Adrenal gland (tissue), 12 donors: ENCODE measurements around the gene HMCN2. TPM values are rescaled to one million over a fixed set of nuclear protein-coding genes. Genes with fewer than 3 reads are reported as not detected.
"Not testable (repeated sequence)": the region's sequence is repeated elsewhere in the genome, so short reads cannot be mapped to it uniquely, and the experiment has no call there.

Experiments
- DNase-seq, 7 donors: peaks; one replicate each; pipeline ENCODE4 v3.0.0-alpha.2; 2019 to 2020
- H3K27ac ChIP-seq, 5 donors: fragments of 200-600 bp; sonication (generic) in 4 of 5; 1 replicate in 3 of 5; 2 replicates in 2 of 5; pipeline versions ENCODE4 v1.5.1 to v1.8.0; 2016 to 2020; ENCODE audit warnings: mild to moderate bottlenecking in 1 of 5
- H3K27me3 ChIP-seq: fragments of 200-600 bp; 2 replicates; pipeline ENCODE4 v1.8.0; 2021
- H3K36me3 ChIP-seq, 2 donors: fragments of 200-600 bp; replicated peaks in 1 of 2; 1 replicate in 1 of 2; 2 replicates in 1 of 2; pipeline versions ENCODE4 v1.5.1 to v1.8.0; 2018 to 2022
- H3K4me1 ChIP-seq, 2 donors: fragments of 200-600 bp; replicated peaks in 1 of 2; 1 replicate in 1 of 2; 2 replicates in 1 of 2; pipeline versions ENCODE4 v1.5.1 to v1.8.0; 2018 to 2021
- H3K4me3 ChIP-seq, 4 donors: fragments of 200-600 bp; sonication (generic) in 3 of 4; one replicate each; pipeline ENCODE4 v1.5.1; 2016 to 2018
- H3K9me3 ChIP-seq, 3 donors: fragments of 200-600 bp; sonication (generic) in 1 of 3; replicated peaks in 1 of 3; 1 replicate in 2 of 3; 2 replicates in 1 of 3; pipeline versions ENCODE4 v1.5.1 to v1.8.0; 2016 to 2021
- POLR2A ChIP-seq, 2 donors: fragments of 450-650 bp; IDR thresholded peaks; one replicate each; pipeline ENCODE4 v1.6.1; 2017; ENCODE audit warnings: antibody characterized with exemption in 2 of 2, mild to moderate bottlenecking in 2 of 2, moderate library complexity in 1 of 2
- WGBS, 4 donors: extraction: QIAGEN DNeasy Blood & Tissue Kit in 2 of 4; methylation state at CpG; one replicate each; pipeline versions ENCODE4 v1.1.5 to v1.1.7; 2013 to 2017; 5-methylcytosine and 5-hydroxymethylcytosine counted together
- intact Hi-C, 2 donors: fragments of 100-400 bp; cut with DNase I; formaldehyde crosslinking; loops; one replicate each; pipeline versions ENCODE4 v1.14.1 to v1.15.0; 2022 to 2023
- polyA plus RNA-seq, 3 donors: library from polyadenylated mRNA; stranded (reverse); fragments of 200-250 nt in 2 of 3; fragments of 350-450 nt in 1 of 3; fragmentation: Illumina TruSeq in 1 of 3; extraction: RNeasy Lipid Tissue Mini Kit (QIAGEN cat#74804) in 1 of 3; gene quantifications; one replicate each; pipeline ENCODE4 v1.2.3, GENCODE V29; 2013 to 2014
- total RNA-seq, 9 donors: library from RNA; depleted of rRNA in 4 of 9; stranded (reverse); fragments of >200 nt in 4 of 9; fragments of 120-200 nt in 1 of 9; fragmentation: NEBNext Ultra II Directional in 1 of 9; extraction: Animal tissue kit (Norgen Biotek cat#: 25700) in 1 of 9; gene quantifications; one replicate each; pipeline versions ENCODE4 v1.1.0 to v1.2.4, GENCODE V29; 2013 to 2023
- TF ChIP-seq, protein P1 (sequence below), 6 experiments: fragments of 450-650 bp in 4 of 6; fragments of 200-600 bp in 2 of 6; sonication (generic) in 1 of 6; IDR thresholded peaks; 1 replicate in 5 of 6; 2 replicates in 1 of 6; pipeline versions ENCODE4 v1.5.1 to v1.8.0; 2016 to 2021; ENCODE audit warnings: antibody characterized with exemption in 6 of 6, mild to moderate bottlenecking in 2 of 6, moderate library complexity in 1 of 6
- donor health status: healthy with polysubstance abuse.
- donor health status: Bipolar disorder and iron deficiency.
- donor health status: DM: yes; HTN: yes; CAD: no.
- donor health status: DM: no; HTN: no; CAD: no.
- donor health status: DM: no; HTN: no; CAD: no.
- donor health status: DM: yes; HTN: yes; CAD: no.

Gene HMCN2
- total and polyA plus RNA-seq, 12 donors: 0.05 to 25.8 (median 0.42) TPM; not detected in 1

DNA sequence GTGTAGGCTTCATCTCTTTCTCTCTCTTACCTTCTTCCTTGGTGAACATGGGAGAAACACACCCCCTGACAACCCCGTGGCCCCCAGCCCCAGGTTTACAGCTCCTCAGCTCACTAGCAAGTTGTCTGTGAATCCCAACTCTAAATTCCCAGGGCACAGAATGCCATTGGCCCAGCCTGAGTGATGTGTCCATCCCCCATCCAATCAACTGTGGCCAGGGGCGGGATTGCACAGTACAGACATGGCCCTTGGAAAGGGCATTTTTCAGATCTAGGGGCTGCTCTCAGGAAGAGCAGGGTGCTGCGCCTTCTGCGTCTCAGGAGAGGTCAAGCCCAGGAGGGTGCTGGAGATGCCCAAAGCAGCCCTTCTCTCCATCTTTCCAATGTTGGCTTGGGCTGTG is 131.0 kb downstream of the HMCN2 start:
- H3K4me3 ChIP-seq: no peak overlapping the region
- H3K27me3 ChIP-seq: no peaks in the 10 kb centered on the region
- TF ChIP-seq, protein P1, sequence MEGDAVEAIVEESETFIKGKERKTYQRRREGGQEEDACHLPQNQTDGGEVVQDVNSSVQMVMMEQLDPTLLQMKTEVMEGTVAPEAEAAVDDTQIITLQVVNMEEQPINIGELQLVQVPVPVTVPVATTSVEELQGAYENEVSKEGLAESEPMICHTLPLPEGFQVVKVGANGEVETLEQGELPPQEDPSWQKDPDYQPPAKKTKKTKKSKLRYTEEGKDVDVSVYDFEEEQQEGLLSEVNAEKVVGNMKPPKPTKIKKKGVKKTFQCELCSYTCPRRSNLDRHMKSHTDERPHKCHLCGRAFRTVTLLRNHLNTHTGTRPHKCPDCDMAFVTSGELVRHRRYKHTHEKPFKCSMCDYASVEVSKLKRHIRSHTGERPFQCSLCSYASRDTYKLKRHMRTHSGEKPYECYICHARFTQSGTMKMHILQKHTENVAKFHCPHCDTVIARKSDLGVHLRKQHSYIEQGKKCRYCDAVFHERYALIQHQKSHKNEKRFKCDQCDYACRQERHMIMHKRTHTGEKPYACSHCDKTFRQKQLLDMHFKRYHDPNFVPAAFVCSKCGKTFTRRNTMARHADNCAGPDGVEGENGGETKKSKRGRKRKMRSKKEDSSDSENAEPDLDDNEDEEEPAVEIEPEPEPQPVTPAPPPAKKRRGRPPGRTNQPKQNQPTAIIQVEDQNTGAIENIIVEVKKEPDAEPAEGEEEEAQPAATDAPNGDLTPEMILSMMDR (IDR thresholded peaks at IDR 0.05): no peak
- no peak for TF ChIP-seq POLR2A (IDR thresholded peaks at IDR 0.05)
- no peaks in the 10 kb centered on the region for H3K4me1 ChIP-seq
- no peak for DNase-seq
- no peak overlapping the region for H3K27ac ChIP-seq
- H3K9me3 ChIP-seq: no peaks in the 10 kb centered on the region
- intact Hi-C loops: no loop called here
- no peaks in the 10 kb centered on the region for H3K36me3 ChIP-seq
- WGBS, 4 donors: 90 to 100% (median 95%) methylated on average over 1 to 4 of the region's 4 CpGs

DNA sequence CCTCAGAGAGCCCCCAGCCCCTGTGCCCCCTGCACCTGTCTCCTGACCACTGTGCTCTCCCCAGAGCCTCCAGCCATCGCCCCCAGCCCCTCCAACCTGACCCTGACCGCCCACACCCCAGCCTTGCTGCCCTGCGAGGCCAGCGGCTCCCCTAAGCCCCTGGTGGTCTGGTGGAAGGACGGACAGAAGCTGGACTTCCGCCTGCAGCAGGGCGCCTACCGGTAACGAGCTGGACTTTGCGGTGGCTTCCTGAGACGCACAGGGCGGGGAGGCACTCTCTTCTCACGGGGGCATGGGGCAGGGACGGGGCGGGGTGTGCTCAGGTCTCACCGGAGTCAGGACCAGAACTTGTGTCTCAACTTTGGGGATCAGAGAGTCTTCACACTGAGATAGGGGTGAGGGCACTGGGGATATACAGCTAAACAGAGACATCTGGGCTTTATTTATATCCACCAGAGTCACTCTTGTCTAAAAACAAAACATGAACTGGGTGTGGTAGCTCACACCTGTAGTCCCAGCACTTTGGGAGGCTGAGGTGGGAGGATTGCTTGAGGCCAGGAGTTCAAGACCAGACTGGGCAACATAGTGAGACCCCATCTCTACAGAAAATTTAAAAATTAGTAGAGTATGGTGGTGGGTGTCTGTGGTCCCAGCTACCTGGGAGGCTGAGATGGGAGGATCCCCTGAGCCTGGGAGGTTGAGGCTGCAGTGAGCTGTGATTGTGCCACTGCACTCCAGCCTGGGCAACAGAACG is 133.1 kb downstream of the HMCN2 start:
- Histone ChIP-seq H3K9me3 (no peaks in the 10 kb centered on the region), H3K4me1 (no peaks in the 10 kb centered on the region), H3K27ac (no peak overlapping the region), H3K36me3 (no peaks in the 10 kb centered on the region), H3K27me3 (no peaks in the 10 kb centered on the region), H3K4me3 (no peak overlapping the region)
- intact Hi-C loops: no loop called here
- no peak for TF ChIP-seq POLR2A (IDR thresholded peaks at IDR 0.05)
- TF ChIP-seq, protein P1 (IDR thresholded peaks at IDR 0.05): no peak
- 78 to 85% (median 79%) methylated on average over 6 to 17 of the region's 17 CpGs for WGBS, 4 donors
- no peak for DNase-seq

DNA sequence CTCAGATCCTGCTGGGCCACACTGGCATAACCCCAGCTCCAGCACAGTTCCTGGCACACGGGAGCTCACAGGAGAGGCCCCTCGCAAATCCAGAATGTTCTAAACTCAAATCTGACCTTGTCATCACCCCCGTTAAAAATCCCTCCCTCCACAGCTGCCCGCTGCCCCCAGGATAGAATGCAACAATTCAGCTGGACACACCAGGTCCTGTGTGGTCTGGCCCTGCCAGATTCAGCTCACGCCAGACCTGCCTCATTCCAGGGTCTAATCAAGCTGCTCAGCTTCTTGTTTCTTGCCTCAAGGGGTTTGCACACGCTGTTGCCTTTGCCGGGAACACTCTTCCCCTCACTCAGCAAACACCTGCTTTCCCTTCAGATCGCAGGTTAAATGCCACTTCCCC is 134.2 kb downstream of the HMCN2 start:
- WGBS, 4 donors: 72 to 82% (median 75%) methylated on average over 5 to 8 of the region's 8 CpGs
- H3K27ac ChIP-seq: no peak overlapping the region
- intact Hi-C loops: no loop called here
- no peaks in the 10 kb centered on the region for H3K9me3 ChIP-seq
- no peaks in the 10 kb centered on the region for H3K27me3 ChIP-seq
- no peaks in the 10 kb centered on the region for H3K4me1 ChIP-seq
- TF ChIP-seq, protein P1 (IDR thresholded peaks at IDR 0.05): no peak
- TF ChIP-seq POLR2A (IDR thresholded peaks at IDR 0.05): no peak
- DNase-seq: no peak
- H3K4me3 ChIP-seq: no peak overlapping the region
- no peaks in the 10 kb centered on the region for H3K36me3 ChIP-seq

DNA sequence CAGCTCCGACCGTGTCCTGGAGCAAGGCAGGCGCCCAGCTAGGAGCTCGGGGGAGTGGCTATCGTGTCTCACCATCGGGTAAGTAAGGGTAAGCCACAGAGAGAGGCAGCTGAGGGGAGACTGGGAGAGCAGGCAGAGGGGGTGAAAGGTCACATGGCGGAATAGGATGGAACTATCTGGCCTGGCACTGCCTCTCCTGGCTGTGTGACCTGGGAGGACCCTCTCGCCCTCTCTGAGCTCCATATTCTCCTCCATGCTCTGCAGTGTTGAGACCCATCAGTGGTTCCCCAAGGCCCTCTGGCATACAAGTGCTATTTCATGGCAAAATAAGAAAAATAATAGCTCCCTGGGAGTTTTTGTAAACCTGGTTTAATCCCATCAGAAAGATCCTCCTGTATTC is 135.3 kb downstream of the HMCN2 start:
- H3K27ac ChIP-seq: no peak overlapping the region
- intact Hi-C loops: no loop called here
- no peak overlapping the region for H3K4me3 ChIP-seq
- H3K4me1 ChIP-seq: no peaks in the 10 kb centered on the region
- no peaks in the 10 kb centered on the region for H3K9me3 ChIP-seq
- TF ChIP-seq, protein P1 (IDR thresholded peaks at IDR 0.05): no peak
- TF ChIP-seq POLR2A (IDR thresholded peaks at IDR 0.05): no peak
- no peak for DNase-seq
- no peaks in the 10 kb centered on the region for H3K36me3 ChIP-seq
- 83 to 98% (median 92%) methylated on average over 6 to 8 of the region's 8 CpGs for WGBS, 4 donors
- H3K27me3 ChIP-seq: no peaks in the 10 kb centered on the region

DNA sequence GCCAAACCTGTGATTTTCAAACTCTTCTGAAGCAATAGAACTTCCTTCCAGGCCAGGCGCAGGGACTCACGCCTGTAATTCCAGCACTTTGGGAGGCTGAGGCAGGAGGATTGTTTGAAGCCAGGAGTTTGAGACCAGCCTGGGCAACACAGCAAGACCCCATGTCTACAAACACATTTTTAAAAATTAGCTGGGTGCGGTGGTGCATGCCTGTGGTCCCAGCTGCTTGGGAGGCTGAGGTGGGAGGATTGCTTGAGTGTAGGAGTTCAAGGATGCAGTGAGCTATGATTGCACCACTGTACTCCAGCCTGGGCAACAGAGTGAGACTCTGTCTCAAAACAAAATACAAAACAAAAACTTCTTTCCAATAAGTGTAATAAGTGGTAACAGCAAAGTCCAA is 136.2 kb downstream of the HMCN2 start:
- H3K27me3 ChIP-seq, H3K4me3 ChIP-seq, H3K36me3 ChIP-seq, H3K27ac ChIP-seq, DNase-seq, intact Hi-C loops, H3K9me3 ChIP-seq, H3K4me1 ChIP-seq: not testable (repeated sequence)
- WGBS, 4 donors: 77 to 93% (median 85%) methylated on average over 3 of the region's 3 CpGs
